ENCODE results near the gene ITIH4.

ITIH4 gene

DNA sequence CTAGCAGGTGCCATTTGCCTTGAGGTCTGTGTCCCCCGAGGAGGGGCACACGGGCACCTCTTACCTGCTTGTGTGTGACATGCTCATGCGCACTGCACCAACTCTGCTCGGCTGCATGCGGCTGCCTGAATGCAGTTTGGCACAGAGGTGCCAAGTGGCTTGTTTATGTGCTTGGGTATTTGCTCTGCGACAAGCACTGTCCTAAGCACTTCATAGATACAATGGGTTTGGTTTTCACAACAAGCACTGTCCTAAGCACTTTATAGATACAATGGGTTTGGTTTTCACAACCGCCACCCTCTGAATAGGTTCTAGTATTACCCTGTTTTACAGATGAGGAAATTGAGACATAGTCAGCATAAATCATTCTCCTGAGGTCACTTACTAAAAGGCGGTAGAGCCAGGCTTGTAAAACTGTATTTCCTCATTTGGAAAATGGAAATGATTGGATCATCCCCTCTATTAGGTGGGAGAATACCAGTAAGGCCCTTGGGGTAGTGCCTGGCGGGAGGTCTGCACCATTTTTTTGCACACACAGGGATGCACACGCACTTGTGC, 487 bp downstream of the ITIH4 start:
- no peak for DNase-seq

- DNase-seq = no peak
Observed at GRCh38 chr3:52829482-52829881, 990 bp downstream of the ITIH4 start.

DNA sequence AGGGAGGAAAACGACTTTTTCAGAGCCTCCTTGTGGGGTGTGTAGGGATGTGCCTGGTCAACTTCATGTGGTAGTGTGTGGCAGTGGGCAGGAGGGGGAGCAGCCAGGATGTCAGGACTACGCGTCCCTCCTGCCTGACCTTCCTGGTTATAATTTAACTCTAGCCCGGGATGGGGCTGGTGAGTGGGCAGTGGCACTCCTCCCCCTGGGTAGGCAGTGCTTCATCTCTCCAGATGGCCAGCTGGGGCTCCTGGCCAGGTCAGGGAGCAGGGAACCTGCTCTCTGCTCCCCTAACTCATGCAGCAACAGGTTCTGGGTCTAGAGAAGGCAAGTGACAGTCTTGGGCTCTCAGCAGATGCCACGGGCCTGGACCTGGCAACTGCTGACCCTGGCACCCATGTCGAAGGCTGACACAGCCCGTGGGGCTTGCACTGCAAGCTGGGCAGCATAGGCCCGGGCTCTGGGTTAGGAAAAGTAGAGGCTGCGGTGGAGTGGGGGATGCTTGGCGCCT, 2.6 kb downstream of the ITIH4 start:
- DNase-seq = no peak

DNA sequence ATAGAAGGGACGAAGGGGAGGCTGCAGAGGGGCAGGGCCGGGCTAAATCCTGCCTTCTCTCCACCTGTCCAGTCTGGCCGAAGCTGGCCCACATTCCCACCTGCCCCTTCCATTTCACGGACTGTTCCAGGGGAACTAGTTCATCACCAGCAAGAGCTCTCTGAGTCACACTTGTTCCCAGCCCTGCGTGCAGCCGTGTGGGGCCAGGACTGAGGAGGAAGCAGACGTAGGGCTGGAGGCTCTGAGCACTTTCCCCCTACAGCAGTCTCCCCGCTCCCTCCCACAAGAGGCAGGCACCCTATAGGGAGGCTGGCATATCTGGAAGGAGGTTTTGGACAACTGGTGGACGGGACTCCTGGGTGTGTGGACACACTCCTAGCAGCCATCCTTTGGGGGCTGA, 3.0 kb downstream of the ITIH4 start:
- no peak for DNase-seq

DNA sequence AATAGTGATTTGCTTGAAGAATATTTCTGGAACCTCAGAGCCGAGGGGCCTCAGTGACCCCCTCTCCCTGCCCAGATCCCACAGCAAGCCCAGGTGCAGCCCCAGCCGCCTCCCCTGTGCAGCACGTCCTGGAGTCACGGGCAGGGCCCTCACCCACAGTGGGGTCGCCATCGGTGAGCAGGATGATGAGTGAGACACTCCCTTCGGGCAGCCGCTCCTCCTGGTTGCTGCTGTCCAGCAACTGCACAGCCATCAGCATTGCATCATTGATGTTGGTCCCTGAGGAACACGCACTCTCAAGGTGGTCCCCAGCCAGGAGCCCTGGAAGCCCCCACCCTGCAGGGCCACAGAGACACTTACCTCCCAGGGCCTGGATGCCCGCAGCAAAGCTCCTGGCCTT, 6.4 kb downstream of the ITIH4 start:
- no peak for DNase-seq

DNA sequence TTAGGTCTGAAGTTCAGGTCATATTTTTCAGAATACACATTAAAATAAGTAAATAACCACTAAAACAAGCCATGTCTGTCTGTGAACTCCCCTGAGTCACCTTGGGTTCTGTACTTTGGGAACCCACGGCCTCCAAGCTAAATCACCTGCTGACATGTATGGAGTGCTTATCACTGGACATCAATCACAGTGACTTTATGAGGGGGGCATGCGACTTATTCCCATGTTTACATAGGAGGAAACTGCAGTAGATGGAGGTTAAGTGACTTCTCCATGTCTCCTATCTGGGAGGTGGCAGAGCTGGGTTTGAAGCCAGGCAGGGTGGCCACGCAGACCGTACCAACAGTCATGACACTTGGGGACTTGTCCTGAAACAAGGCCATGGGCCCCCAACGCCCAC, 8.1 kb downstream of the ITIH4 start:
- no peak for DNase-seq

DNA sequence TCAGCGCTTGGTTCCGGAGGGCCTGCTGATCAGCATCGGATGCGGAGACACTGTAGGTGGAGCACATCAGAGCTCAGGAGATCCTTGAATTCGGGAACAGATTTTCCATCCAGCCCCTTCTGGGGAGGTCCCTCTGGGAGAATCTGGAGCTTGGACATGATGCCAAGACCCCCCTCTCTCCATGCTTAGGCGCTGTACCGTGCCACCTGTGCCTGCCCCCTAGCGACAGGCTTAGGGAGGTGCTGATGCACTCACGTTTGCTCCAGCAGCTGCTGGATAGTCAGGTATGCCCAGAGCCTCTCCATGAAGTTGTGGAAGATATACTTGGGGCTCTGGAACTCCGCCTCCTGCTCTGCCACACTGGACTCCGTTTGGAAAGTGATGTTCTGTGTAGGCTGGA, 9.7 kb downstream of the ITIH4 start:
- no peak for DNase-seq

- DNase-seq = no peak
Observed at GRCh38 chr3:52819936-52820335, 10.5 kb downstream of the ITIH4 start.

DNA sequence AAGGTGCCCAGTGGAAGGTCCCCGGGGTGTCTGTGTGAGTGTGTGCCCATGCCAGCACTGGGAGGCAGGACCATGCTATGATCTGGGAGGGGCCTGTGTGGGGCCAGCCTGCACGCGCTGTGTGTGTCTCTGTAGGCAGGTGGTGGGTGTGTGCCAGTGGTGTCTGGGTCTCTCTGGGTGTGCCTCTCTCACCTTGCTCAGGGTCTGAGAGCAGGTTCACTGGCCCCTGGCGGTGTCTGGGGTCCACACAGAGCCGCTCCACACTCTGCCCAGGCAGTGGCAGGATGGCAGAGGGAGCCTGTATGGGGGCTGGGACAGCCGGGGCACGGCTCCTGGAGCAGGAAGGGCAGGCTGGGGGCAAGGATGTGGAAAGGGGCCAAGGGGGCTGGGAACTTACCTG, 12.6 kb downstream of the ITIH4 start:
- no peak for DNase-seq

DNA sequence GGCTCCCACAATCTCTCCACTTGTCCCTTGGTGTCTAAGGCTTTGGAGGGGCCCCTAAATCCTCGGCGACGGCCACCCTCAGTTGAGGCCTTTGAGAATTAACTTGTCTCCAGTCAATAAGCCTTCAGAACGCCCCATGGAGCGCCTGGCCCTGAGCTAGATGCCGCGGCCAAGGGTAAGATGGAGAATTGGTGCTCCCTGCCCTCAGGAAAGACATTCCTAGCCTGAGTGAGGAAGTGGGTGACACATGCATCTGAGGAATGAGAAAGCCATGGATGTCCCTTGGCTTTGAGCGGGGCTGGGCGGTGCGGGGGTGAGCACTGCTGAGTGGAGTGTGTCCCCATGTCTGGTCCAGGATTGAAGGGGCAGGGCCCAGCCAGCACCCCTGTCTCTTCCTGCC, 13.3 kb downstream of the ITIH4 start:
- no peak for DNase-seq

- DNase-seq = no peak
Observed at GRCh38 chr3:52816654-52817053, 13.8 kb downstream of the ITIH4 start.

DNA sequence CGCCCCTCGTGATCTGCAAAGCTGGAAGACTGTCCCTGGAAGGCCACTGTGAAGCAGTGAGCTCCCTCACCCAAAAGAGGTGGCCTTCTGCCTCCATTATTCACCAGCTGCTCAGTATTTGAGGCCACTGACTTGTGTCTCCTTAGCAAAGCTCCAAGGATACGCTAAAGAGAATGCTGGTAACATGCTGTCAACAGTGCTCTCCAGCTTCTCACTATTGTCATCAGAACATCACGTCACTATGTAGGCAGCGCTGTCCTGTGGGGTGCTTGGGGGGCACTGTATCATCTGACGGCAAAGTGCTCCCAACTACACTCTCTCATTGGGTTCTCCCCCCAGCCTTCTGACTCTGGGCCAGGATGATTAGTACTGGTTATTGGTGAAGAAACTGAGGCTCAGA, 14.3 kb downstream of the ITIH4 start:
- DNase-seq = no peak

DNA sequence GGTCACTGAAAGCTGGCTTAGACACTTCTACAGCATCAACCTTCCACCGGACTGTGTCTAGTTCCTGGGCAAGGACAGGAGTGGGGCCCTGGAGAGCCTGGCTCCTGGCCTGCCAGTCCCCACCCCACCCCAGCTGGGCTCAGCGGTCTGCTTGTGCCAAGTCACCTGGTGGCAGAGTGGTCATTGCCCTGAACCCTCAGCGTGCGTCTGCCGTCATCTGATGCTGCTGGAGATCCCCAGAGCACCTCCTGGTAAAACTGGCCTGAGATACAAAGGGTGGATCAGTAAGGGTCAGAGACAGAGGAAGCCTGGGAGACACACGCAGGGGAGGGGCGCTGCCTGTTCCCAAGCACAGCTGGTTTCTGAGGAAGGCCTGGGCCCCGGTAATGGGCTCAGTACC, 16.7 kb downstream of the ITIH4 start:
- no peak for DNase-seq

- no peak for DNase-seq
Observed at GRCh38 chr3:52811452-52812011, 18.9 kb downstream of the ITIH4 start.

DNA sequence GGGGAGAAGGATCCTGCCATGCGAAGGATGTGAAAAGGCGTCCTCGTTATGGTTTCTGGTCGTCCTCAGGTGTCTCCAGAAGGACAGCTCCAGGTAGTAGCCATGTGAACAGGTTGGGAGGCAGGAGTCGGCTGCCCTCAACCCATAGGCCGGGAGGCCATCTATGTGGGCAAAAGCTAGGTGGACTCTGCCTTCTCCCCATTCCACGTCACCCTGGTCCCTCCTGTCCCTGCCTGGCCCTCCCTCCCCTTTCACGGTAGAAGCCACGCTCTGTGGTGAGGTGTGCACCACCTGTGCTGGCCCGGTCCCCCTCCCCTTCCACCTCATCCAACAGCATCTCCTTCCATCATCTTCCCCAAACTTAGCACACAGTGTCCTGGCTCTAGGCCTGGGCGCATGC, 19.5 kb downstream of the ITIH4 start:
- no peak for DNase-seq

- DNase-seq = no peak
Observed at GRCh38 chr3:52809662-52810377, 20.7 kb downstream of the ITIH4 start.

DNA sequence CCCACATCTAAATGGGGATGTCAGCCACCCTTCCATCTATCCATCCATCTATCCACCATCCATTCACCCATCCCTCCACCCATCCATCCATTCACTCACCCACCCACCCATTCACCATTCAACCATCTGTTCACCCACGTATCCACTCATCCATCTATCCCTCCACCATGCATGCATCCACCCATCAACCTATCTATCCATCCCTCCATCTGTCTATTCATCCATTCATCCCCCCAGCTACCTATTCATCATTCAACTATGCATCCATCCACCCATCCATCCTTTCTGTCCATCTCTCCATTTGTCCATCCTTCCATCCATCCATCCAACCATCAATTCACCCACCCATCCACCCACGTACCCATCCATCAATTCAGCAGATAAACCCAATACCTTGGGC, 21.3 kb downstream of the ITIH4 start:
- no peak for DNase-seq

- DNase-seq = no peak
Observed at GRCh38 chr3:52805270-52806039, 25.0 kb downstream of the ITIH4 start.

- no peak for DNase-seq
Observed at GRCh38 chr3:52801839-52802238, 28.6 kb downstream of the ITIH4 start.

GRCh38 chr3:52800079-52800478, 30.4 kb downstream of the ITIH4 start:
- DNase-seq = no peak

- no peak for DNase-seq
Observed at GRCh38 chr3:52798978-52799476, 31.4 kb downstream of the ITIH4 start.

- no peak for DNase-seq
Observed at GRCh38 chr3:52798376-52798977, 32.0 kb downstream of the ITIH4 start.

DNA sequence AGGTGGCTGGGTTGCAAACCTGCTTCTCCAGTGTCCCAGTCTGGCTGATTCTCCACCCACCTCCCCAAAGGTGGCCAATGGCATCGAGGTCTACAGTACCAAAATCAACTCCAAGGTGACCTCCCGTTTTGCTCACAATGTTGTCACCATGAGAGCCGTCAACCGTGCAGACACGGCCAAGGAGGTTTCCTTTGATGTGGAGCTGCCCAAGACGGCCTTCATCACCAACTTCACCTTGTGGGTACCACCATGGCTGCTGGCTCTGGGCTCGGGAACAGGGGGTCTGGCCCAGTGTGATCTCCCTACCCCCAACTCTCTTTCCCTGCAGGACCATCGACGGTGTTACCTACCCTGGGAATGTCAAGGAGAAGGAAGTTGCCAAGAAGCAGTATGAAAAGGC, 34.1 kb downstream of the ITIH4 start:
- DNase-seq = no peak
